ENCODE data around the gene CD300A.

Gene CD300A

GRCh38 chr17:74513987-74514631, 47.7 kb downstream of the CD300A start (continued):
- TF ChIP-seq ELK4 (IDR thresholded peaks at IDR 0.05; ENCODE audit: borderline replicate concordance, low read depth, low read length) (no peak), RBAK (tag by site-specific recombination; IDR thresholded peaks at IDR 0.05) (peak; percentile 84; the same call in 1 of the 2 replicates), ZNF623 (tag by site-specific recombination; IDR thresholded peaks at IDR 0.05) (peak; percentile 81), ZNF664 (tag by site-specific recombination; IDR thresholded peaks at IDR 0.05) (peak; percentile 64; the same call in 1 of the 2 replicates), ZBTB17 (tag by site-specific recombination; IDR thresholded peaks at IDR 0.05) (peak; percentile 94), ZNF394 (tag by site-specific recombination; IDR thresholded peaks at IDR 0.05; ENCODE audit: borderline replicate concordance) (peak; percentile 79; the same call in 1 of the 2 replicates), OSR2 (tag by site-specific recombination; IDR thresholded peaks at IDR 0.05) (peak; percentile 43; the same call in 1 of the 2 replicates), ZNF274 (IDR thresholded peaks at IDR 0.05; ENCODE audit: low read length) (no peak), ZNF274 (tag by site-specific recombination; IDR thresholded peaks at IDR 0.05; ENCODE audit: borderline replicate concordance) (no peak), KLF8 (tag by site-specific recombination; IDR thresholded peaks at IDR 0.05) (peak; percentile 100), ZNF76 (tag by site-specific recombination; IDR thresholded peaks at IDR 0.05; ENCODE audit: borderline replicate concordance, low read depth) (peak; percentile 90), ZBTB20 (tag by site-specific recombination; IDR thresholded peaks at IDR 0.05) (peak; percentile 49; the same call in 1 of the 2 replicates), ZNF26 (tag by site-specific recombination; IDR thresholded peaks at IDR 0.05) (peak; percentile 77), ZNF777 (tag by site-specific recombination; IDR thresholded peaks at IDR 0.05; ENCODE audit: borderline replicate concordance) (no peak), PRDM1 (tag by site-specific recombination; IDR thresholded peaks at IDR 0.05) (peak; percentile 2; the same call in 1 of the 2 replicates), EGR2 (tag by site-specific recombination; IDR thresholded peaks at IDR 0.05; ENCODE audit: low read depth) (peak; percentile 67), ZEB2 (tag by site-specific recombination; IDR thresholded peaks at IDR 0.05) (peak; percentile 92), ZBTB21 (tag by site-specific recombination; IDR thresholded peaks at IDR 0.05) (peak; percentile 100), ZNF654 (tag by site-specific recombination; IDR thresholded peaks at IDR 0.05; ENCODE audit: low read depth) (peak; percentile 1), ZNF19 (tag by site-specific recombination; IDR thresholded peaks at IDR 0.05; ENCODE audit: low read depth) (no peak)
- TF ChIP-seq, protein P1, sequence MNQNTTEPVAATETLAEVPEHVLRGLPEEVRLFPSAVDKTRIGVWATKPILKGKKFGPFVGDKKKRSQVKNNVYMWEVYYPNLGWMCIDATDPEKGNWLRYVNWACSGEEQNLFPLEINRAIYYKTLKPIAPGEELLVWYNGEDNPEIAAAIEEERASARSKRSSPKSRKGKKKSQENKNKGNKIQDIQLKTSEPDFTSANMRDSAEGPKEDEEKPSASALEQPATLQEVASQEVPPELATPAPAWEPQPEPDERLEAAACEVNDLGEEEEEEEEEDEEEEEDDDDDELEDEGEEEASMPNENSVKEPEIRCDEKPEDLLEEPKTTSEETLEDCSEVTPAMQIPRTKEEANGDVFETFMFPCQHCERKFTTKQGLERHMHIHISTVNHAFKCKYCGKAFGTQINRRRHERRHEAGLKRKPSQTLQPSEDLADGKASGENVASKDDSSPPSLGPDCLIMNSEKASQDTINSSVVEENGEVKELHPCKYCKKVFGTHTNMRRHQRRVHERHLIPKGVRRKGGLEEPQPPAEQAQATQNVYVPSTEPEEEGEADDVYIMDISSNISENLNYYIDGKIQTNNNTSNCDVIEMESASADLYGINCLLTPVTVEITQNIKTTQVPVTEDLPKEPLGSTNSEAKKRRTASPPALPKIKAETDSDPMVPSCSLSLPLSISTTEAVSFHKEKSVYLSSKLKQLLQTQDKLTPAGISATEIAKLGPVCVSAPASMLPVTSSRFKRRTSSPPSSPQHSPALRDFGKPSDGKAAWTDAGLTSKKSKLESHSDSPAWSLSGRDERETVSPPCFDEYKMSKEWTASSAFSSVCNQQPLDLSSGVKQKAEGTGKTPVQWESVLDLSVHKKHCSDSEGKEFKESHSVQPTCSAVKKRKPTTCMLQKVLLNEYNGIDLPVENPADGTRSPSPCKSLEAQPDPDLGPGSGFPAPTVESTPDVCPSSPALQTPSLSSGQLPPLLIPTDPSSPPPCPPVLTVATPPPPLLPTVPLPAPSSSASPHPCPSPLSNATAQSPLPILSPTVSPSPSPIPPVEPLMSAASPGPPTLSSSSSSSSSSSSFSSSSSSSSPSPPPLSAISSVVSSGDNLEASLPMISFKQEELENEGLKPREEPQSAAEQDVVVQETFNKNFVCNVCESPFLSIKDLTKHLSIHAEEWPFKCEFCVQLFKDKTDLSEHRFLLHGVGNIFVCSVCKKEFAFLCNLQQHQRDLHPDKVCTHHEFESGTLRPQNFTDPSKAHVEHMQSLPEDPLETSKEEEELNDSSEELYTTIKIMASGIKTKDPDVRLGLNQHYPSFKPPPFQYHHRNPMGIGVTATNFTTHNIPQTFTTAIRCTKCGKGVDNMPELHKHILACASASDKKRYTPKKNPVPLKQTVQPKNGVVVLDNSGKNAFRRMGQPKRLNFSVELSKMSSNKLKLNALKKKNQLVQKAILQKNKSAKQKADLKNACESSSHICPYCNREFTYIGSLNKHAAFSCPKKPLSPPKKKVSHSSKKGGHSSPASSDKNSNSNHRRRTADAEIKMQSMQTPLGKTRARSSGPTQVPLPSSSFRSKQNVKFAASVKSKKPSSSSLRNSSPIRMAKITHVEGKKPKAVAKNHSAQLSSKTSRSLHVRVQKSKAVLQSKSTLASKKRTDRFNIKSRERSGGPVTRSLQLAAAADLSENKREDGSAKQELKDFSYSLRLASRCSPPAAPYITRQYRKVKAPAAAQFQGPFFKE (tag by site-specific recombination; IDR thresholded peaks at IDR 0.05; ENCODE audit: borderline replicate concordance): peak; percentile 17; the same call in 1 of the 2 replicates
- TF ChIP-seq, protein P2, sequence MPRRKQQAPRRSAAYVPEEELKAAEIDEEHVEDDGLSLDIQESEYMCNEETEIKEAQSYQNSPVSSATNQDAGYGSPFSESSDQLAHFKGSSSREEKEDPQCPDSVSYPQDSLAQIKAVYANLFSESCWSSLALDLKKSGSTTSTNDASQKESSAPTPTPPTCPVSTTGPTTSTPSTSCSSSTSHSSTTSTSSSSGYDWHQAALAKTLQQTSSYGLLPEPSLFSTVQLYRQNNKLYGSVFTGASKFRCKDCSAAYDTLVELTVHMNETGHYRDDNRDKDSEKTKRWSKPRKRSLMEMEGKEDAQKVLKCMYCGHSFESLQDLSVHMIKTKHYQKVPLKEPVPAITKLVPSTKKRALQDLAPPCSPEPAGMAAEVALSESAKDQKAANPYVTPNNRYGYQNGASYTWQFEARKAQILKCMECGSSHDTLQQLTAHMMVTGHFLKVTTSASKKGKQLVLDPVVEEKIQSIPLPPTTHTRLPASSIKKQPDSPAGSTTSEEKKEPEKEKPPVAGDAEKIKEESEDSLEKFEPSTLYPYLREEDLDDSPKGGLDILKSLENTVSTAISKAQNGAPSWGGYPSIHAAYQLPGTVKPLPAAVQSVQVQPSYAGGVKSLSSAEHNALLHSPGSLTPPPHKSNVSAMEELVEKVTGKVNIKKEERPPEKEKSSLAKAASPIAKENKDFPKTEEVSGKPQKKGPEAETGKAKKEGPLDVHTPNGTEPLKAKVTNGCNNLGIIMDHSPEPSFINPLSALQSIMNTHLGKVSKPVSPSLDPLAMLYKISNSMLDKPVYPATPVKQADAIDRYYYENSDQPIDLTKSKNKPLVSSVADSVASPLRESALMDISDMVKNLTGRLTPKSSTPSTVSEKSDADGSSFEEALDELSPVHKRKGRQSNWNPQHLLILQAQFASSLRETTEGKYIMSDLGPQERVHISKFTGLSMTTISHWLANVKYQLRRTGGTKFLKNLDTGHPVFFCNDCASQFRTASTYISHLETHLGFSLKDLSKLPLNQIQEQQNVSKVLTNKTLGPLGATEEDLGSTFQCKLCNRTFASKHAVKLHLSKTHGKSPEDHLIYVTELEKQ (tag by site-specific recombination; IDR thresholded peaks at IDR 0.05; ENCODE audit: borderline replicate concordance): peak; percentile 97
- TF ChIP-seq, protein P3, sequence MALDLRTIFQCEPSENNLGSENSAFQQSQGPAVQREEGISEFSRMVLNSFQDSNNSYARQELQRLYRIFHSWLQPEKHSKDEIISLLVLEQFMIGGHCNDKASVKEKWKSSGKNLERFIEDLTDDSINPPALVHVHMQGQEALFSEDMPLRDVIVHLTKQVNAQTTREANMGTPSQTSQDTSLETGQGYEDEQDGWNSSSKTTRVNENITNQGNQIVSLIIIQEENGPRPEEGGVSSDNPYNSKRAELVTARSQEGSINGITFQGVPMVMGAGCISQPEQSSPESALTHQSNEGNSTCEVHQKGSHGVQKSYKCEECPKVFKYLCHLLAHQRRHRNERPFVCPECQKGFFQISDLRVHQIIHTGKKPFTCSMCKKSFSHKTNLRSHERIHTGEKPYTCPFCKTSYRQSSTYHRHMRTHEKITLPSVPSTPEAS (tag by site-specific recombination; IDR thresholded peaks at IDR 0.05): peak; percentile 79
- TF ChIP-seq, protein P4, sequence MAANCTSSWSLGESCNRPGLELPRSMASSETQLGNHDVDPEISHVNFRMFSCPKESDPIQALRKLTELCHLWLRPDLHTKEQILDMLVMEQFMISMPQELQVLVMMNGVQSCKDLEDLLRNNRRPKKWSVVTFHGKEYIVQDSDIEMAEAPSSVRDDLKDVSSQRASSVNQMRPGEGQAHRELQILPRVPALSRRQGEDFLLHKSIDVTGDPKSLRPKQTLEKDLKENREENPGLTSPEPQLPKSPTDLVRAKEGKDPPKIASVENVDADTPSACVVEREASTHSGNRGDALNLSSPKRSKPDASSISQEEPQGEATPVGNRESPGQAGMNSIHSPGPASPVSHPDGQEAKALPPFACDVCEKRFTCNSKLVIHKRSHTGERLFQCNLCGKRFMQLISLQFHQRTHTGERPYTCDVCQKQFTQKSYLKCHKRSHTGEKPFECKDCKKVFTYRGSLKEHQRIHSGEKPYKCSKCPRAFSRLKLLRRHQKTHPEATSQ (tag by site-specific recombination; IDR thresholded peaks at IDR 0.05): peak; percentile 95
